WTC11 (cell line): Measurements from ENCODE around the gene SYCP3. TPM values are rescaled to one million over a fixed set of nuclear protein-coding genes. Genes with fewer than 3 reads are reported as not detected.
"Not testable (repeated sequence)": the region's sequence is repeated elsewhere in the genome, so short reads cannot be mapped to it uniquely, and the experiment has no call there.

Experiments used
- ATAC-seq: fragments of 200-7000 bp; cut with Tn5 transposase; 2 replicates; pipeline ENCODE4 v1.10.0; 2021; ENCODE audit warnings: mild to moderate bottlenecking, moderate library complexity
- CTCF ChIA-PET: fragments of 300-600 bp; sonication (Branson Sonifier 250); formaldehyde crosslinking; loops from one replicate; lab custom pipeline; 2021; ENCODE audit warnings: antibody characterized with exemption; lab: Charles Lee
- POLR2A ChIA-PET: fragments of 350-600 bp; sonication (Branson Sonifier 250); formaldehyde crosslinking; loops from one replicate; lab custom pipeline; 2021; ENCODE audit warnings: antibody characterized with exemption; lab: Charles Lee
- DNase-seq: peaks from one replicate; pipeline ENCODE4 v3.0.0; 2021; ENCODE audit warnings: low spot score
- H3K27ac Mint-ChIP-seq: 2 replicates; pipeline ENCODE4 v1.8.0; 2021; ENCODE audit warnings: mixed read lengths
- H3K27me3 Mint-ChIP-seq: 2 replicates; pipeline ENCODE4 v1.8.0; 2021; ENCODE audit warnings: low read depth, mild to moderate bottlenecking, moderate library complexity, mixed read lengths
- H3K36me3 Mint-ChIP-seq: 2 replicates; pipeline ENCODE4 v1.8.0; 2021; ENCODE audit warnings: mixed read lengths
- H3K4me1 Mint-ChIP-seq: 2 replicates; pipeline ENCODE4 v1.8.0; 2022; ENCODE audit warnings: mixed read lengths
- H3K4me3 Mint-ChIP-seq: 2 replicates; pipeline ENCODE4 v1.8.0; 2021; ENCODE audit warnings: mild to moderate bottlenecking, moderate library complexity, mixed read lengths
- H3K9me3 Mint-ChIP-seq: 2 replicates; pipeline ENCODE4 v1.8.0; 2021; ENCODE audit warnings: mixed read lengths
- ATF1 ChIP-seq: sonication (generic); formaldehyde crosslinking; IDR thresholded peaks from 2 replicates; pipeline ENCODE4 v1.8.1; 2023; ENCODE audit warnings: mild to moderate bottlenecking, moderate library complexity, missing genetic modification reagents
- ATF6 ChIP-seq: sonication (generic); formaldehyde crosslinking; IDR thresholded peaks from 2 replicates; pipeline ENCODE4 v1.8.1; 2023; ENCODE audit warnings: mild to moderate bottlenecking, missing genetic modification reagents
- CREM ChIP-seq: sonication (generic); formaldehyde crosslinking; IDR thresholded peaks from 2 replicates; pipeline ENCODE4 v1.8.1; 2022; ENCODE audit warnings: mild to moderate bottlenecking, missing genetic modification reagents, moderate library complexity
- EMX1 ChIP-seq: fragments of 250-450 bp; sonication (Bioruptor Pico); IDR thresholded peaks from 2 replicates; pipeline ENCODE4 v1.8.0; 2021; ENCODE audit warnings: mild to moderate bottlenecking
- ESRRA ChIP-seq: sonication (generic); formaldehyde crosslinking; IDR thresholded peaks from 2 replicates; pipeline ENCODE4 v1.8.1; 2022; ENCODE audit warnings: mild to moderate bottlenecking, missing genetic modification reagents, borderline replicate concordance
- ETV6 ChIP-seq: sonication (generic); formaldehyde crosslinking; IDR thresholded peaks from 2 replicates; pipeline ENCODE4 v1.8.1; 2022; ENCODE audit warnings: mild to moderate bottlenecking, missing genetic modification reagents
- FOXP1 ChIP-seq: sonication (generic); formaldehyde crosslinking; IDR thresholded peaks from 2 replicates; pipeline ENCODE4 v1.8.0; 2022; ENCODE audit warnings: missing genetic modification reagents, mild to moderate bottlenecking, moderate library complexity, borderline replicate concordance
- GABPB1 ChIP-seq: sonication (generic); formaldehyde crosslinking; IDR thresholded peaks from 2 replicates; pipeline ENCODE4 v1.8.1; 2023; ENCODE audit warnings: mild to moderate bottlenecking, missing genetic modification reagents
- HMGXB4 ChIP-seq: sonication (generic); formaldehyde crosslinking; IDR thresholded peaks from 2 replicates; pipeline ENCODE4 v1.8.1; 2023; ENCODE audit warnings: mild to moderate bottlenecking, moderate library complexity, missing genetic modification reagents
- IRF2 ChIP-seq: sonication (generic); formaldehyde crosslinking; IDR thresholded peaks from 2 replicates; pipeline ENCODE4 v1.8.0; 2022; ENCODE audit warnings: low read depth, missing genetic modification reagents, borderline replicate concordance
- KAT7 ChIP-seq: sonication (generic); formaldehyde crosslinking; IDR thresholded peaks from 2 replicates; pipeline ENCODE4 v1.8.1; 2023; ENCODE audit warnings: missing genetic modification reagents, mild to moderate bottlenecking, borderline replicate concordance
- NFE2L1 ChIP-seq: sonication (generic); formaldehyde crosslinking; IDR thresholded peaks from 2 replicates; pipeline ENCODE4 v1.8.1; 2023; ENCODE audit warnings: missing genetic modification reagents
- PREB ChIP-seq: sonication (generic); formaldehyde crosslinking; IDR thresholded peaks from 2 replicates; pipeline ENCODE4 v1.8.1; 2022; ENCODE audit warnings: mild to moderate bottlenecking, missing genetic modification reagents, moderate library complexity, borderline replicate concordance
- PRRX2 ChIP-seq: fragments of 250-450 bp; sonication (Bioruptor Pico); IDR thresholded peaks from 2 replicates; pipeline ENCODE4 v1.8.0; 2021; ENCODE audit warnings: mild to moderate bottlenecking
- SMAD4 ChIP-seq: sonication (generic); formaldehyde crosslinking; IDR thresholded peaks from 2 replicates; pipeline ENCODE4 v1.8.0; 2022; ENCODE audit warnings: mild to moderate bottlenecking, missing genetic modification reagents
- STAT6 ChIP-seq: sonication (generic); formaldehyde crosslinking; conservative IDR thresholded peaks from 2 replicates; pipeline ENCODE4 v1.8.1; 2023; ENCODE audit warnings: mild to moderate bottlenecking, low read depth, missing genetic modification reagents, moderate library complexity
- ZNF219 ChIP-seq: sonication (generic); formaldehyde crosslinking; IDR thresholded peaks from 2 replicates; pipeline ENCODE4 v1.8.0; 2023; ENCODE audit warnings: missing genetic modification reagents, mild to moderate bottlenecking, borderline replicate concordance
- ZNF416 ChIP-seq: fragments of 250-450 bp; sonication (Bioruptor Pico); IDR thresholded peaks from 2 replicates; pipeline ENCODE4 v1.9.0; 2021; ENCODE audit warnings: mild to moderate bottlenecking, inconsistent platforms
- total RNA-seq: library from RNA; stranded (reverse); gene quantifications from 3 replicates; pipeline ENCODE4 v1.2.3, GENCODE V29; 2021
- TF ChIP-seq, protein P1 (sequence below): fragments of 250-450 bp; sonication (Bioruptor Pico); IDR thresholded peaks from 2 replicates; pipeline ENCODE4 v1.9.0; 2021; ENCODE audit warnings: mild to moderate bottlenecking

SYCP3 gene
- total RNA-seq, 1 experiment from 2014 or later: 0.15 TPM

GRCh38 chr12:101686176-101686575, 53.1 kb downstream of the SYCP3 start (continued):
- TF ChIP-seq, protein P1, sequence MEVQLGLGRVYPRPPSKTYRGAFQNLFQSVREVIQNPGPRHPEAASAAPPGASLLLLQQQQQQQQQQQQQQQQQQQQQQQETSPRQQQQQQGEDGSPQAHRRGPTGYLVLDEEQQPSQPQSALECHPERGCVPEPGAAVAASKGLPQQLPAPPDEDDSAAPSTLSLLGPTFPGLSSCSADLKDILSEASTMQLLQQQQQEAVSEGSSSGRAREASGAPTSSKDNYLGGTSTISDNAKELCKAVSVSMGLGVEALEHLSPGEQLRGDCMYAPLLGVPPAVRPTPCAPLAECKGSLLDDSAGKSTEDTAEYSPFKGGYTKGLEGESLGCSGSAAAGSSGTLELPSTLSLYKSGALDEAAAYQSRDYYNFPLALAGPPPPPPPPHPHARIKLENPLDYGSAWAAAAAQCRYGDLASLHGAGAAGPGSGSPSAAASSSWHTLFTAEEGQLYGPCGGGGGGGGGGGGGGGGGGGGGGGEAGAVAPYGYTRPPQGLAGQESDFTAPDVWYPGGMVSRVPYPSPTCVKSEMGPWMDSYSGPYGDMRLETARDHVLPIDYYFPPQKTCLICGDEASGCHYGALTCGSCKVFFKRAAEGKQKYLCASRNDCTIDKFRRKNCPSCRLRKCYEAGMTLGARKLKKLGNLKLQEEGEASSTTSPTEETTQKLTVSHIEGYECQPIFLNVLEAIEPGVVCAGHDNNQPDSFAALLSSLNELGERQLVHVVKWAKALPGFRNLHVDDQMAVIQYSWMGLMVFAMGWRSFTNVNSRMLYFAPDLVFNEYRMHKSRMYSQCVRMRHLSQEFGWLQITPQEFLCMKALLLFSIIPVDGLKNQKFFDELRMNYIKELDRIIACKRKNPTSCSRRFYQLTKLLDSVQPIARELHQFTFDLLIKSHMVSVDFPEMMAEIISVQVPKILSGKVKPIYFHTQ: no peak
- TF ChIP-seq ZNF416 (CRISPR knock-in tag) (no peak), KAT7 (CRISPR knock-in tag) (no peak), PREB (CRISPR knock-in tag) (no peak), ATF1 (CRISPR knock-in tag) (no peak), GABPB1 (CRISPR knock-in tag) (no peak)

GRCh38 chr12:101685092-101685491, 54.2 kb downstream of the SYCP3 start:
- Mint-ChIP-seq H3K4me1 (peaks cover 6% of the 10 kb centered on the region), H3K27ac (no peak overlapping the region), H3K36me3 (no peaks in the 10 kb centered on the region), H3K4me3 (no peak overlapping the region), H3K27me3 (no peaks in the 10 kb centered on the region), H3K9me3 (no peaks in the 10 kb centered on the region)
- DNase-seq: no peak
- TF ChIP-seq PRRX2 (CRISPR knock-in tag) (no peak), ETV6 (CRISPR knock-in tag) (no peak), NFE2L1 (no peak), HMGXB4 (CRISPR knock-in tag) (no peak), CREM (no peak), ESRRA (CRISPR knock-in tag) (no peak), ATF6 (CRISPR knock-in tag) (no peak), IRF2 (CRISPR knock-in tag) (no peak), STAT6 (CRISPR knock-in tag) (no peak), FOXP1 (CRISPR knock-in tag) (no peak), SMAD4 (CRISPR knock-in tag) (no peak), EMX1 (CRISPR knock-in tag) (no peak), ZNF219 (CRISPR knock-in tag) (no peak)
- CTCF ChIA-PET: no interaction called here
- POLR2A ChIA-PET: no interaction called here
- ATAC-seq: no peak

DNA sequence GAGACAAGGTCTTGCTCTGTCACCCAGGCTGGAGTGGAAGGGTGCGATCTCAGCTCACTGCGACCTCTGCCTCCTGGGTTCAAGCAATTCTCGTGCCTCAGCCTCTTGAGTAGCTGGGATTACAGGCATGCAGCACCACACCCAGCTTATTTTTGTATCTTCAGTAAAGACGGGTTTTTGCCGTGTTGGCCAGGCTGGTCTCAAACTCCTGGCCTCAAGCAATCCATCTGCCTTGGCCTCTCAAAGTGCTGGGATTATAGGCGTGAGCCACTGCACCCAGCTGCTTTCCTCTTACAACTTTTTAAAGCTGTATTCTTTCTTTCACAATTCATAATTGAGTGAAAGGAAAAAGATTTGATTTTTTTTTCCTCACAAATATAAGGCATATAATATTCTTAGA, 57.6 kb downstream of the SYCP3 start:
- H3K27ac Mint-ChIP-seq, H3K9me3 Mint-ChIP-seq, POLR2A ChIA-PET, H3K4me3 Mint-ChIP-seq, H3K36me3 Mint-ChIP-seq, ATAC-seq, CTCF ChIA-PET, H3K27me3 Mint-ChIP-seq, DNase-seq: not testable (repeated sequence)
- H3K4me1 Mint-ChIP-seq: peaks cover 10% of the 10 kb centered on the region
